Skin epidermis (tissue), 12 donors: ENCODE results near the gene APH1B.
"Not testable (repeated sequence)": the region's sequence is repeated elsewhere in the genome, so short reads cannot be mapped to it uniquely, and the experiment has no call there.

Source experiments
- H3K27ac ChIP-seq, 21 experiments: fragments of 200-600 bp; sonication (generic) in 11 of 21; one replicate each; pipeline ENCODE4 v1.5.0; 2020; ENCODE audit warnings: mild to moderate bottlenecking in 3 of 21, inconsistent platforms in 2 of 21, moderate library complexity in 2 of 21
- H3K4me3 ChIP-seq, 7 experiments: fragments of 200-600 bp; sonication (generic) in 2 of 7; one replicate each; pipeline ENCODE4 v1.5.0; 2020; ENCODE audit warnings: inconsistent platforms in 2 of 7, mild to moderate bottlenecking in 2 of 7, moderate library complexity in 1 of 7

Gene APH1B

DNA sequence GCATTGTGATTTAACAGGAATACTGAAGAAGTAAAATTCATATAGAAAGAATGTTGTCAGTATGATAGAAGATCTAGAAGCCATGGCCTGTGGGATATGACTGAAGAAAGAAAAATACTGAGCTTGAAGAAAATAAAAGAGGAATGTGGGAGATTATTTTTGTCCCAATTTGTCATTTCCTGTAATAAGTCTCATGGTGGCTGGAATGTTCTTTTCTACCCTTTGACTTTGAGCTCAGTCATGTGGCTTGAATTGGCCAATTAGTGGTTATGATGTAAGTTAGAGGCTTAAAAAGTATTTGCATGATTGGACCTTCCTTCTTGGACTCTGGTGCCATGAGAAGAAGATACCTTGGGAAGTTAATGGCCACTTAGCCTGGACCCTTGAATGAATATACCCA is 14.1 kb downstream of the APH1B start:
- H3K4me3 ChIP-seq: no peak overlapping the region
- H3K27ac ChIP-seq: peak overlapping the region in 11 of 21 experiments; percentile 5 to 72 (median 47)

DNA sequence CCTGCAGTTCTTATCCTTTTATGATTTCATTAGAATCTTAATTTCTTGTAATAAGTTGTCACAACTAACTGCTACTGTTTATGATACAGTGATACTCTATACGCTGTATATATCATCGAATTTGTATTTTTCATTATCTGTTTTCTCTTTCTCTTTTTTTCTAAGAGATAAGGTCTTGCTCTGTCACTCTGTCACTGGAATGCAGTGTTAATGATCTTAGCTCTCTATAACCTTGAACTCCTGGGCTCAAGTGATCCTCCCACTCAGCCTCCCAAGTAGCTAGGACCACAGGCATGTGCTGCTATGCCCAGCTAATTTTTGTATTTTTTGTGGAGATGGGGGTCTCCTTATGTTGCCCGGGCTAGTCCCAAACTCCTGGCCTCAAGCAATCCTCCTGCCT is 14.8 kb downstream of the APH1B start:
- H3K27ac ChIP-seq: peak overlapping the region in 6 of 21 experiments; percentile 25 to 72 (median 48)
- no peak overlapping the region for H3K4me3 ChIP-seq

DNA sequence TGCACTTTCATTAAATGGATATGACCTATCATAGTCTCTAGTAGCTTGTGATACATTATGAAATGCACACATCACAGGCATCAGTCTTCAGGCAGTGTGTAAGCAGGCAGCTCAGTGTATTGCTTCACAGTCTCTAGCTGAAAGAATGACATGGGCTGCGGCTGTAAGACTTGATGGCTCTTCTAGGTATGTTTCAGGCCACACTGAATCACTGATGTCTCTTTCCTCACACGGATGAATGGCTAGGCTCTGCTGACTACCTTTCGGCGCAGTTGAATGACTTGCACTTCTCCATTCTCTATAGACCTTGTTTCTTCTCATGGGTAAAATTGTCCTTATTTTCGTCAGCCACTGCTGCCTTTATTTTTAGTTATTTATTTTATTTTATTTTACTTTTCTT is 15.4 kb downstream of the APH1B start:
- Histone ChIP-seq H3K4me3 (no peak overlapping the region), H3K27ac (peak overlapping the region in 2 of 21 experiments; percentile 56 to 72)

DNA sequence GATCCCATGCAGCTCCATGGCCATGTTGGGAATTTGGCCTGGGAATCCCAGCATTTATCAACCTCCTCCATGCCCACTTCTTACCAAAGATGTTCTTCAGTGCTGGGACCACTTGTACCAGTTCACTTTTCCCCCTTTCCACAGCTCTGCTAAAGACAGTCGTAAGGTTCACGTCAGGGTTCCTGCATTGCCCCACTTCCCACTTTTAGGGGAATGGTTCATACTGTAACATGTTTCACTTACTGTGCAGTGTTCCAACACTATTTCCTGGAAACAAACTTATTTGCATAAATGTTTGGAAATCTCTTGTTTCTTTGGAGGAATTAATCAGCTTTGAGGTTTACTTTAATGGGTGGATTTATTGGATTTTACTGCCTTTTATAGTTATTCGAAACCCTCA is 17.0 kb downstream of the APH1B start:
- no peak overlapping the region for H3K27ac ChIP-seq

GRCh38 chr15:63295341-63295740 is 17.9 kb downstream of the APH1B start:
- no peak overlapping the region for H3K27ac ChIP-seq
- H3K4me3 ChIP-seq: no peak overlapping the region

More for the DNA sequence above, 17.0 kb downstream of the APH1B start:
- H3K4me3 ChIP-seq: no peak overlapping the region

GRCh38 chr15:63296195-63296594 is 18.8 kb downstream of the APH1B start:
- H3K4me3 ChIP-seq: no peak overlapping the region

GRCh38 chr15:63299943-63300575 is 22.7 kb downstream of the APH1B start:
- H3K27ac ChIP-seq: no peak overlapping the region
- no peak overlapping the region for H3K4me3 ChIP-seq

More at GRCh38 chr15:63296195-63296594, 18.8 kb downstream of the APH1B start:
- H3K27ac ChIP-seq: no peak overlapping the region

DNA sequence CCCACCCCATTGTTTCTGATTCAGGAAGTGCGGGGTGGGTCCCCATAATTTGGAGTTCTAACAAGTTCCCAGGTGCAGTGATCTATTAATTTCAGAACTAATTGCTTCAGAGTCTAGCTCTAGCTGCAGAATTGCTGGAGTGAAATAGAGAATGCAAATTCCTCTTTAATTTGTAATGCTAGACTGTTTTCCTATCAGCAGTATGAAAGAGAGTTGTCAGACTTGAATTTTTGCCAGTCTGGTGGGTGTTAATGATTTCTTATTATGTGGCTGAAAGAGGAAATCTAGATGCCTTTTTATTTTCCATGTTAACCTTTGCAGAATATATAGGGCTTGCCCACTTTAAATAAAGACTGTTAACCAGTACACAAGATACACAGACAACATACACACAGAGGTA is 23.7 kb downstream of the APH1B start:
- H3K27ac ChIP-seq: no peak overlapping the region

GRCh38 chr15:63305260-63305659 is 27.9 kb downstream of the APH1B start:
- no peak overlapping the region for H3K4me3 ChIP-seq
- no peak overlapping the region for H3K27ac ChIP-seq

More for the DNA sequence above, 23.7 kb downstream of the APH1B start:
- no peak overlapping the region for H3K4me3 ChIP-seq

DNA sequence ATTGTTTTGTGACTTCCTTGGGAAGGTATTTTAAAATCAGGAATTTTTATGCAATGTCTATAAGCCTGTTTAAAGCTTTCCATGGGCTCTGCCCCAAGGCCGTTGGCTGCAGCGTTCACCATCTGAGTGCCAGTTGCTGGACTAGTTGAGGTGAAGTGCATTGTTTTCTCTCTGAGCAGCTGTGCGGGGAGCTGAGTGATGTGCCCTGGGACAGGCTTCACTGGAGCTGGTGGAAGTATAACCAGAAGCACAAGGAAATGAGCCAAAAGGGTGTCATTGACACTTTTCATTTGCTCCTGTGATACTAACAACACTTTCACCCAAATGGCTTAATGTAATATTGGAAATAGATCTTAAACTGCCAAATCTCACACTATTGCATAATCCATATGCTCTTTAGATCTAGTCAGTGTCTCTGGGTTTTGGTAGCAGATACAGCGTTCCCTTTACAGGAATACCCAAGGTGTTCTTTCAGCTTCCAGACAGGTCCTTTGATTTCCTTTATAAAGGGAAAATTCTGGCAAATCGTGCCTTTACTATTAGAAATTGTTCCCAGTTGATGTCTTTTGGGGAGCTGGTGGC is 29.2 kb downstream of the APH1B start:
- no peak overlapping the region for H3K27ac ChIP-seq
- H3K4me3 ChIP-seq: no peak overlapping the region

GRCh38 chr15:63308491-63308890 is 31.1 kb downstream of the APH1B start:
- no peak overlapping the region for H3K4me3 ChIP-seq
- no peak overlapping the region for H3K27ac ChIP-seq

GRCh38 chr15:63308947-63309346 is 31.5 kb downstream of the APH1B start:
- Histone ChIP-seq H3K27ac (no peak overlapping the region), H3K4me3 (no peak overlapping the region)

GRCh38 chr15:63310646-63311045 is 33.2 kb downstream of the APH1B start:
- no peak overlapping the region for H3K4me3 ChIP-seq
- H3K27ac ChIP-seq: no peak overlapping the region

DNA sequence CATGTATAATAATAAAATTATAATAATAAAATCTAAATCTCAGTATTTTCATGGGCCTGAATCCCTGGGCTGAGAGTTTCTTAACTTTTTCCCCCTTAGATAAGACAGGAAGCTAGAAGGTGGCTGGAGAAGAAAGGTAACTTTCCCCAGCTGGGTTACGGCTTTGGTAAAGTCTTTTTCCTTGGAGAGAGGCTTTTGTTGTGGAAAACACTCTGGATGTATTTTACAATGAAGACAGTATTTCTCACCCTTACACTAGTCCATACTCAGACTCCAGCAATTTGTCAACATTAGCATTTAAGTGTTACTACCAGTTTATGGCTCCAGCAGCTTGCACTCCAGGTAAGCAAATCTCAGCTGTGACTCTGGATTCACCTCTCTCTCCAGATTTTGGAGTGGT is 34.9 kb downstream of the APH1B start:
- Histone ChIP-seq H3K4me3 (no peak overlapping the region), H3K27ac (no peak overlapping the region)

- no peak overlapping the region for H3K27ac ChIP-seq
- H3K4me3 ChIP-seq: no peak overlapping the region
These were observed 36.4 kb downstream of the APH1B start for GRCh38 chr15:63313825-63314224.

DNA sequence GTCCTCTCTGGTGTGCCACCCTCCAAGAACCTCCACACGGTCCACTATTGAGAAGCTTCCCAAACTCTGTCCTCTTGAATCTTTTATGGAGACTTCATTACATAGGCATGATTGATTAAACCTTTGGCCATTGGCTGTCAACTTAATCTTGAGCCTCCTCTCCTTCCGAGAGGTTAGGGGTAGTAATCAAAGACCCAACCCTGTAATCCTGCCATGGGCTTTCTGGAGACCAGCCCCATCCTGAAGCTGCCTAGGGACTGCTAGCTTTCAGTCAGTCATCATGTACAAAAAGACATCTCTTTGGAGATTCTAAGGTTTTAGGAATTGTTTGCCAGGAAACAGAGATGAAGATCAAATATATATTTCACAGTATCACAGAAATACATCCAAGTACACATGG is 37.0 kb downstream of the APH1B start:
- Histone ChIP-seq H3K4me3 (no peak overlapping the region), H3K27ac (no peak overlapping the region)

DNA sequence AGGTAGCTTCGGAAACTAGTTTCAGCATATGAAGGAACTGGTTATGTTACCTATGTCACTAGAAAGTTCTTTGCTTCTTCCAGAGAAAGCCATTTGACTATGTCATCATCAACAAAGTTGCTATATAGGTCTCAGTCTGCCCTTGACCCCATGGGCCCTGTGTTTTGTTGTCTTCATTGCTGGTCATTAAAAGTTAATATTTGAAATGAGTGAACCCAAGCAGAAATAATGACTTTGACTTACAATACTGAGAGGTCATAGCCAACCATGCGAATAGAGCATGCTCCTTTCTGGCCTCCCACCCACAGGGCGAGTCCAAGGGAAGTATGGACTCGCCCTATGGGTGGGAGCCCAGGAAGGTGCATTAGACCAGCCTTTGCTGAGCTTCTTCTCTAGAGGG is 40.9 kb downstream of the APH1B start:
- Histone ChIP-seq H3K27ac (no peak overlapping the region), H3K4me3 (no peak overlapping the region)

- H3K4me3 ChIP-seq: no peak overlapping the region
- H3K27ac ChIP-seq: no peak overlapping the region
These were observed 41.7 kb downstream of the APH1B start for GRCh38 chr15:63319065-63319464.

DNA sequence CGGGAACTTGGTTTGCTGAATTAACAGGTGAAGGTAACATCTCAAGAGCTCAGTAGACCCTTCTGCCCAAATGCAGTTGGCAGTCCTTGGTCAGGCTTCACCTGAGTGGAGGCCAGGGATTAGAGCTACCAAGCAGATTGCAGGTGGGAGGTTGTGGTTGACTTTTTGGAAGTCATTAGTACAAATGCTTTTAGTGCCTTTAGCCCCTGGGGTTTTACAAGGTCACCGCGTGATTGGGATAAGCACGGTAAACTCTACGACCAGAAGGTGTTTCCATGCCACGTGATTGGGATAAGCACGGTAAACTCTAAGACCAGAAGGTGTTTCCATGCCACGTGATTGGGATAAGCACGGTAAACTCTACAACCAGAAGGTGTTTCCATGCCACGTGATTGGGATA is 43.0 kb downstream of the APH1B start:
- not testable (repeated sequence) for H3K4me3 ChIP-seq, H3K27ac ChIP-seq

DNA sequence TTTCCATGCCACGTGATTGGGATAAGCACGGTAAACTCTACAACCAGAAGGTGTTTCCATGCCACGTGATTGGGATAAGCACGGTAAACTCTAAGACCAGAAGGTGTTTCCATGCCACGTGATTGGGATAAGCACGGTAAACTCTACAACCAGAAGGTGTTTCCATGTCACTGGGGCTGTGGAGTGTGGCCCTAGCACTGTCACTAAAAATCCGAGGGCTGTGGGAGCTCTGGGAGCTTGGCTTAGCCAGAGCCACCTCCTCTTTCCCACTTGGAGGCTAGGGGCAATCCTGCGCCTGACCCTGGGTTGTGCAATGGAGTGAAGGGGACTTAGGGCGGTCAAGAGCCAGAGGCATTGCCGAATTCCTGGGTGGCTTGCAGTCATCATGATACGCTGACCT is 43.6 kb downstream of the APH1B start:
- H3K27ac ChIP-seq, H3K4me3 ChIP-seq: not testable (repeated sequence)

- Histone ChIP-seq H3K4me3 (no peak overlapping the region), H3K27ac (no peak overlapping the region)
These were observed 44.1 kb downstream of the APH1B start for GRCh38 chr15:63321462-63321861.

DNA sequence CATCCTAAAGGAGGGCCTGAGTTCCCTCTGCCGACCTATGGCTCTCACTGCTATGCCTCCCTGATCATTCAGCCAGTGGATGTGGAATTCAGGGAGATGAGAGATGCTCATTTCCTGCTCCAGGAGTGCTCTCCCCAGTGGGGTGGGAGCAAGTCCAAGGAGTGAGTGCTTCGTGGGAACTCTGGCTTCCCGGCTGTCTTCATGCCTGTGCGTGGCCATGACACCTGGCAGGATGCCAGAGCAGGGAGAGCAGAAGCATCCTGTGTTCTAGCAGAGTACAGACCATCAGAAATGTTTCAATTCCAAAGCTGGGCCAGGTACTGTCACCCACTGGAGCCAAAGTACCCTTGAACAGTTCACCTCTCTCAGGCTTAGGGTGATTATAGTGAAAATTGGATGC is 45.1 kb downstream of the APH1B start:
- Histone ChIP-seq H3K4me3 (no peak overlapping the region), H3K27ac (no peak overlapping the region)
